Dedifferentiated amniotic fluid mesenchymal stem cell (primary cell): ENCODE data around the gene LRRK1.

Source experiments
- DNase-seq: peaks from one replicate; pipeline ENCODE4 v3.0.0-alpha.2; 2016; ENCODE audit errors: extremely low spot score

LRRK1 gene

DNA sequence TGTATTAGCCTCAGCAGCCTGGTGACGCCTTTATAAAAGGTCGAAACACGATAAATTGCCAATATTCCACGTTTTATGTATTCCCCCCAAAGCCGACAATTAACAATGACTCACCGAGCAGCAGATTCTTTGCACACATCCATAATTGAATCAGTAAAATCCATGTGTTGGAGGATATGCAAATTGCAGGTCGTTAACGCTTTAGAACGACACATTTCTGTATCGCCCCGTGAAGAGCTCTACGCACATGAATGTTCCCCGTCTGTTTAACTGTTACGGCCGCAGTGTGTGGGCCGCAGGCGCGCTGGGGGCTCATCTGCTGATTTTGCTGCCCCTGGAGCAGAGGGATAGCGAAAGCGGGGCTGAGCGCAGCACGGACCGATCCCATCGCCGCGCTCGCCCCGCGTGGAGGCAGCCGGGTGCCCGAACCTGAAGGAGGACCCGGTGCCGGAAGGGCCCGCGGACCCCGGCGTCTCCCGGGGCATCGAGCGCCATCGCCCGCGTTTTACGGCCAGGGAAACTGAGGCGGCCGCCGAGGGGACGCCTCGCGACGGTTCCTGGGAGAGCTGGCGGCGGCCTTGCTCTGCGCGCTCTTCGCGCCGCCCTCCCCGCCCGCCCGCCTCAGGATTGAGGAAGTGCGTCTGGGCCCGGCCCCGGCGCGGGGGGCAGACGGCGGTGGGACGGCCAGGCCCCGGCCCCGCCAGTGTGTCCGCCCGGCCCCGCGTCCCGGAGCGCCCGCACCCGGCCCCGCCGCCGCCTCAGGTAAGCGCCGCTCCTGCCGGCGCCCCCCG lies at the start of gene LRRK1:
TSS of gene LRRK1 (plus strand) at position 668 of the 791 bp plus-strand sequence. CDS start 5,276 bp downstream, outside the sequence.
- DNase-seq, result no peak

DNA sequence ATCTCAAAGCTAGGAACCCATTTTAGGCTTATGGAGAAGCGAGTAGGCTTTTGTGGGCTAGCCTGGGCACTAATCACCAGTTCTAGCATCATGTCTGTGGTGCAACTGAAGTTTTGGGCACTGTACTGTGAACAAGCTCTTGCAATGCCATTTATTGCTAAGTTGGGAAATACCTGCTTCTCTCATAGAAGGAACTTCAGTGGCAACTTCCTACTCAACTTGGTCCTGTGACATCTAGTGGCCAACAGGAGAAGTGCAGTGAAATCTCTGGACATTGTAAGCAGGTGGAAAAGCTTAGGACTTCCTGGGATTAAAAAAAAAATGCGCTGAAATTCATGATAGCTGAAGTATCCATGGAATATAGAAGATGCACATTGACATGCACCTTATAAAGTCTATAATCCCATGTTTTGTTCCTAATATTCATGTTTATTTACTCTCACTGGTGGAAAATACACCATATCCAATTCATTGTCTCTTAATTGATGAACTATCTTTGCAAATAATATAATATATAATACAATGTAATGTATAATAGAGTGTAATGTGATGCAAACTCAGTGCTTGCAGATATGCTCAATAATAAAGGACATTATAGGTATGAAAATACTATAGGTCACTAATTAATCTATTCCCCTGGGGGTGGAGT lies 46.0 kb upstream of the LRRK1 start:
- DNase-seq, result peak; percentile 88

- DNase-seq, result no peak
Observed at GRCh38 chr15:100875495-100875894, 43.7 kb upstream of the LRRK1 start.

DNA sequence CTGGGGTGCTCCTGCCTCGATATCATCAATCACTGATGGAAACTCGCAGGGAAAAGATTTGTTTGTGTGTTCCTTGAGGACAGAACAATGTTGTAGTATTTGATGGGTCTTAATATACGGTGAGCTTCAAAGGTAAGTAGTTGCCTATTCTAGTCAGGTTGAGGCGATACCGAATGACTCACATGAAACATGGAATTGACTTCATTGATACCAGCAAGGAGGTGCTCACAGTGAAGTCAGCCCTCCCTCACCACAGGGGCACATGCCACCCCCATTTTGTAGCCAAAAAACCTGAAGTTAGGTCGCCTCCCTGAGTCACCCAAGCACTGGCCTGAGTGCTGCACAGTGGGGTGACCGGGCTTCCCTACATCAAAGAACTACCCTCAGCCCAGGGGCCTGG lies 43.2 kb upstream of the LRRK1 start:
- DNase-seq, result no peak

GRCh38 chr15:100877551-100877950 lies 41.6 kb upstream of the LRRK1 start:
- no peak for DNase-seq

DNA sequence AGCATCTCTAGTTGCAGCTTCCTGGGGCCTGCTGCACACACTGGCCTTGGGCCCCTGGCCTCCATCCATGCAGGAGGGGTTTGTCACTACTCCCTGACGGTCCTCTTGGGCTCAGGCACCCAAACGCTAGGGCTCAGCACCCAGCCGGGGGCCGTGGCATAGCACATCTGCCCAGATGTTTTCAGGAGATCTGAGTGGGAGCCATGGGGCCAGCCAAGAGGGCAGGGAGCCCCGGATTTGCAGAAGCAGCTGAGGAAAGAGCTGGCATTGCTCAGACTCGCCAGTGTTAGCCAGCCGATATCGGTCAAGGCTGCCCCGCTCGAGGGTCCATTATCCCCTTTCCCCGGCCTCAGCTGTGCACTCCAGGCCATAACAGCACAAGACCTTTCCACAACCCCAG lies 41.0 kb upstream of the LRRK1 start:
- DNase-seq, result no peak

DNA sequence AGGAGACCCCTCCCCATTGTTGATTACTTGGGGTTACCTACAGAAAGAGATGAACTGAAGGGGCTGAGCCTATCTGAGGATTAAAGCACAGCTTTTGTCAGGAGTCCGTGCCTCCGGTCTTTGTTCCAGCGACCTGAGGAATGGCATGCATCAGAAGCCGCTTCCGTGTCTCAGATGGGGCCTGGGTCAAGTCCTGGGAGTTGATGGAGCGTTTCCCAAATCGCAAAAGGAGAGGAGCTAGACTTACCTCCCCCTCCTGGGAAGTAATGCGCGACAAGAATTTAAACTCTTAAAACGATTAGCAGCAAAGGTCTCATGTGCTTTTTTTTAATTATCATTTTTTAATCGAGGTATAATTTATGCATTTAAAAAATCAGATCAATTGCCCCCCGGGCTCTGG lies 40.5 kb upstream of the LRRK1 start:
- no peak for DNase-seq

DNA sequence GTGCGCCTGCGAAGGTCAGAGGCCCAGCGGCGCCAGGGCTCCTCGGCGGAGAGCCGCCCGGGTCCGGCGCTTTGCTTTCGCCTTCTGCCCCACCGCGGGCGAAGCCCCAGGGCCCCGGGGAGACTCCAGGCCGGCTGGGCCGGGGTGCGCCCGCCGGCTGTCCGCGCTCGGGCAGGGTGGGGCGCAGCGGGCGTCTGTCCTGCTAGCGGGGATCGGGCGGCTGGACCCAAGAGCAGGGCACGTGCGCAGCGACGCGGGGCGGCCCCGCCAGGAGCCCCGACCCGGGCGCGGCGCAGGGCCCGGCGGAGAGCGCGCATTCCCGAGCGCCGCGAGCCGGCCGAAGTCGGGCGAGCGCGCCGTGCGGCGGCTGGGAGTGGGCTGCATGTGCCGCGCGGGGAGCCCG lies 40.1 kb upstream of the LRRK1 start:
- no peak for DNase-seq

GRCh38 chr15:100879464-100880138 lies 39.6 kb upstream of the LRRK1 start, which contains the start of gene ALDH1A3:
Gene ALDH1A3 (plus strand): TSS chr15:100879831. CDS start chr15:100879908, 77 bp downstream.
- DNase-seq, result no peak

- DNase-seq, result no peak
Observed at GRCh38 chr15:100880139-100880896, 38.8 kb upstream of the LRRK1 start.

GRCh38 chr15:100880897-100881242 lies 38.3 kb upstream of the LRRK1 start:
- no peak for DNase-seq

DNA sequence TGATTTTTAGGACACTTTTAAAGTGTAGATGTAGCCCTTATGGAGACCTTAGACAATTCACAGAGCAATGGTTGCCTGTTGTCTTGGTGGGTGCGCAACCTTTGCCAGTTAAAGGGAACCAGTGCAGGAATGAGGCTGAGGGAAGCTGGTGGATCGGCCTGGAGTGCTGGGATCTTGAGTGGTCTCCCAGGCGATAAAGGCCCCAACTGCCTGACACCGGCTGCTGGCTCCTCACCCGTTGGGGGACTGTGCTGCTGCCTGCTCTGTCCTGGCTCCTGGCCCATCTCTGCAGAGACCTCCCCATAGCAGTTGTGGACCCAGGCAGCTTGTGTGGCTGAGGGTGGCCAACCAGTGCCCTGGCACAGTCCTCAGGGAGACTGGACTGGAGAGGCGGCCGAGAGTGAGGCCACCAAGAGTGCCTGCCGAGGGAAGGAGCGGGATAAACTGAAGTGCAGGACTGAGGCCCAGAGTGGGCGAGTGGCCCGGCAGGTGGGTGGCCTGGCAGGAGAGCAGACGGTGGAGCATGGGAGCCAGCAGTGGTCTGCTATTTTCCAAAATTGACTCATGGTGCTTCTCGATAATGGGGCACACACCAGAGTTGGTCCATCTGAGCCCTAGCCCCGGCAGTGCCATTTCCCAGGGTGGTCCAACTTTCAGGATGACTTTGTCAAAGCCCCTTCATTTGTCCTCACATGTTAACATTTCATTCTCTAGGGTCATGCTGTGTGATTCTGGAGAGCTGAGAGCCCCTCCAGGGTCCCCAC lies 37.4 kb upstream of the LRRK1 start:
- no peak for DNase-seq

DNA sequence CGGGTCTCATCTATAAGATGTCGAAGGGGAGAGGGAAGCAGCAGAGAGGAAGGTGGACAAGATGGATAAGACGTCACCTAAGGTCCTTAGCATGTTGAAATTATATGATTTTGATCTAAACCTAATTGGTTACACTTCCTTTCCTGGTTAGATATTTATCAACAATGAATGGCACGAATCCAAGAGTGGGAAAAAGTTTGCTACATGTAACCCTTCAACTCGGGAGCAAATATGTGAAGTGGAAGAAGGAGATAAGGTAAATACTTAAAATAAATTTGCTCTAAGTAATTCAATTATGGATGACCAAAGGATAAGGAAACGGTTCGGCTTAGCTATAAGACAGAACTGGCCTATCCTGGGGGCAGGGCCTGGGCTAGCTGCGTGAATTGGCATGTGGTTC lies 34.0 kb upstream of the LRRK1 start:
- DNase-seq, result no peak

DNA sequence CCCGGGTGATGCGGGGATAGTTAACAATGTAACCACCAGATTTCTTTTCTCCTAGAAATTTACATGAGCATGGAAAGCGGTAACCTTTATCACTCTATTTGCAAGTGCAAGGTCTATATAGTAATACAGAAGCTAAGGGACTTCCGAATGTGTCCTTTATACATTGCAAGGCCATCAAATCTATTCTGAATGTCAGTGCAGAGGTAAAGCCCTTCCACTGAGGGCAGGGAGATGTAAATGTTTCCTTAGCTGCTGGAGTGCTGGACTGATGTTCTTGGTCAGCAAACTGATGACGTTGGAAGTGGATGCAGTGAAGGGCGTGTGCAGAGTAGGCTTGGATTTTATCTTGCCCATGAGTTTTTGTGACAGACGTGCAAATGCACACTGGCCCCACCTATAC lies 33.3 kb upstream of the LRRK1 start:
- no peak for DNase-seq

GRCh38 chr15:100887211-100887913 lies 31.8 kb upstream of the LRRK1 start:
- DNase-seq, result no peak

- DNase-seq, result peak; percentile 81
Observed at GRCh38 chr15:100889385-100890050, 29.6 kb upstream of the LRRK1 start.

GRCh38 chr15:100890051-100890720 lies 29.0 kb upstream of the LRRK1 start:
- DNase-seq, result no peak

DNA sequence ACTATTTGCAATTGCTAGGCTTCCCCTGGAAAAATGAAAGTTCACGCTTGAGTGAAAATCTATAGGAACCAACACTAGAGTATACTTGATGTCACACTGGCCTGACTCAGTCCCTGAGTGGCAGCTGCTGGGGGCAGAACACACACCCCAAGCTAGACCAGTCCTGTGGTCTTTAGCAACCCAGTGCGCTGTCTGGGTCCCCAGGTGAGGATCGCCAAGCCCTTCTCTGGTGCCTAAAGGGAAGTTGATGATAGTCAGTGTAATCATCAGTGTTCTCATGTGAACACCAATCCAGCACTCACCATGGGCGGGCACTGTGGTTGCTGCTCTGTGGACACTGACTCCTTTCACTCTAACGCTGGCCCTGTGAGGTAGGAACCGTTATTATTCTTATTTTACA lies 28.3 kb upstream of the LRRK1 start:
- no peak for DNase-seq

DNA sequence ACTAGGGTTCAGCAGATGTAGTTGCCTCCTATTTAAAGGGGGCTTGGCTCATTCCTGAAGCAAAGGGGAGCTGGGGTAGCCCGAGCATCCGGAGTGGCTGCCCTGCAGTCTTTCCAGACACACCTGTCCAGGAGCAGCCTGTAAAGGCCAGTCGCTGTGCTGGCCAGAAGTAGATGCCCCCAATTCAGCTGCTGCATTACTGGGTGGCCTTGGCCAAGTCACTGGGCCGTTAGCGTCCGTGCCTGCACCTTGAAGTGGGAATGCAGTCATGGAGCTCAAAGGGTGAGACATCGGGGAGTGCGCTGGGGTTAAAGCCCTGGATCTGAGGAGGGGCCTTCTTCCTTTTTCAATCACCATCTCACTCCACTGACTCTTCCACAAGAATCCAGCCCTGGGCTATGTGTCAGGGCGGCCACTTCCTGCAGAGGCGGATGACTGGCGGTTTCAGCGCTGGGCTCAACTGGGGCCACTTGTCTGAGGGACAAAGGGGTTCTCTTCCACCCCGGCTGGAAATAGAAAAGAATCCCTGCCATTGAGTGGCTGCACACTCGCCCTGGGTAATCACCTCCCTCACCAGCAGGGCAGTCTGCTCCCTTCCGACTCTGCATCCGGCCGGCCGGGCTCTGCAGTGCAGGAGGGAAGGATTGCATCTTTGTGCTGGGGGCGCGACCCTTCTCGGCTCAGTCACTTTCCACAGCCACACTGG lies 27.7 kb upstream of the LRRK1 start:
- DNase-seq, result no peak
